SK-N-SH (cell line): ENCODE results near the gene MUC2. TPM values are rescaled to one million over a fixed set of nuclear protein-coding genes. Genes with fewer than 3 reads are reported as not detected.

Source experiments
- CTCF ChIA-PET: fragments of 300-600, 350-600 bp; formaldehyde crosslinking; extraction: SDS; loops from one replicate; lab custom pipeline; 2021; lab: Yijun Ruan, JAX
- POLR2A ChIA-PET: fragments of 350-600 bp; sonication (Branson Sonifier 250); formaldehyde crosslinking; extraction: SDS; loops from one replicate; lab custom pipeline; 2020; ENCODE audit warnings: antibody characterized with exemption, inconsistent platforms; lab: Yijun Ruan, JAX
- DNase-seq: peaks from one replicate; pipeline ENCODE4 v3.0.0; 2012
- H2AFZ ChIP-seq: fragments of 200-600 bp; sonication (generic); 2 replicates; pipeline ENCODE4 v1.8.1; 2016; ENCODE audit warnings: antibody characterized with exemption, mild to moderate bottlenecking, low read depth
- H3F3A ChIP-seq: fragments of 200-600 bp; sonication (generic); replicated peaks from 2 replicates; pipeline ENCODE3; 2016; ENCODE audit warnings: antibody characterized with exemption, mild to moderate bottlenecking; ENCODE audit not compliant: insufficient read depth
- H3K27ac ChIP-seq, 2 experiments: fragments of 200-500 bp in 1 of 2; fragments of 200-600 bp in 1 of 2; sonication (Bioruptor generic) in 1 of 2; sonication (generic), shearing (Covaris generic) in 1 of 2; 2 replicates each; pipeline versions ENCODE4 v1.5.1 to v1.6.1; 2014 to 2016; ENCODE audit warnings: low read depth in 2 of 2, inconsistent platforms in 1 of 2, low read length in 1 of 2, mild to moderate bottlenecking in 1 of 2, mixed read lengths in 1 of 2
- H3K27me3 ChIP-seq: fragments of 200-600 bp; sonication (generic), shearing (Covaris generic); 2 replicates; pipeline ENCODE4 v1.6.1; 2016; ENCODE audit warnings: mixed run types; ENCODE audit not compliant: insufficient read depth
- H3K36me3 ChIP-seq, 2 experiments: fragments of 200-500 bp in 1 of 2; fragments of 200-600 bp in 1 of 2; sonication (Bioruptor generic) in 1 of 2; sonication (generic) in 1 of 2; replicated peaks in 1 of 2; 2 replicates each; pipeline versions ENCODE3 to v1.5.1; 2014 to 2016; ENCODE audit warnings: low read length in 1 of 2, mild to moderate bottlenecking in 1 of 2; ENCODE audit not compliant: insufficient read depth in 2 of 2, control insufficient read depth in 1 of 2
- H3K4me1 ChIP-seq, 2 experiments: fragments of 200-500 bp in 1 of 2; fragments of 200-600 bp in 1 of 2; sonication (Bioruptor generic) in 1 of 2; sonication (generic), shearing (Covaris generic) in 1 of 2; 2 replicates each; pipeline versions ENCODE4 v1.5.1 to v1.6.1; 2014 to 2016; ENCODE audit warnings: low read depth in 1 of 2, low read length in 1 of 2, mixed run types in 1 of 2; ENCODE audit not compliant: insufficient read depth in 2 of 2, control insufficient read depth in 1 of 2
- H3K4me2 ChIP-seq: fragments of 200-600 bp; sonication (generic), shearing (Covaris generic); 2 replicates; pipeline ENCODE4 v1.6.1; 2017; ENCODE audit warnings: mixed run types
- H3K4me3 ChIP-seq, 2 experiments: fragments of 200-500 bp in 1 of 2; fragments of 200-600 bp in 1 of 2; sonication (Bioruptor generic) in 1 of 2; sonication (generic), shearing (Covaris generic) in 1 of 2; 2 replicates each; pipeline versions ENCODE4 v1.5.1 to v1.8.1; 2014 to 2016; ENCODE audit warnings: low read depth in 2 of 2, inconsistent platforms in 1 of 2, low read length in 1 of 2, mild to moderate bottlenecking in 1 of 2, mixed read lengths in 1 of 2, moderate library complexity in 1 of 2
- H3K79me2 ChIP-seq: fragments of 200-600 bp; sonication (generic); 2 replicates; pipeline ENCODE4 v1.8.1; 2017; ENCODE audit warnings: mild to moderate bottlenecking; ENCODE audit not compliant: insufficient read depth
- H3K9ac ChIP-seq: fragments of 200-600 bp; sonication (generic); 2 replicates; pipeline ENCODE4 v1.6.1; 2017; ENCODE audit warnings: mixed run types
- H3K9me2 ChIP-seq: fragments of 200-600 bp; sonication (generic); 2 replicates; pipeline ENCODE4 v1.6.1; 2017; ENCODE audit warnings: mixed run types
- H3K9me3 ChIP-seq: fragments of 200-600 bp; sonication (generic); 2 replicates; pipeline ENCODE4 v1.6.1; 2017; ENCODE audit warnings: mixed run types, mild to moderate bottlenecking, moderate library complexity
- H4K20me1 ChIP-seq: fragments of 200-600 bp; sonication (generic); 2 replicates; pipeline ENCODE4 v1.6.1; 2017; ENCODE audit warnings: mild to moderate bottlenecking, mixed run types; ENCODE audit not compliant: insufficient read depth
- ELF1 ChIP-seq: IDR thresholded peaks from 2 replicates; pipeline ENCODE4 v1.4.0; 2012
- FOXJ3 ChIP-seq: sonication (generic); formaldehyde crosslinking; IDR thresholded peaks from 2 replicates; pipeline ENCODE4 v1.5.1; 2020; ENCODE audit warnings: mild to moderate bottlenecking, missing genetic modification reagents
- FOXM1 ChIP-seq: IDR thresholded peaks from 2 replicates; pipeline ENCODE4 v1.4.0; 2012; ENCODE audit warnings: low read depth, mild to moderate bottlenecking
- GABPA ChIP-seq: IDR thresholded peaks from 2 replicates; pipeline ENCODE4 v1.4.0; 2012; ENCODE audit warnings: low read depth, mild to moderate bottlenecking
- IRF3 ChIP-seq: fragments of 150-350 bp; IDR thresholded peaks from 2 replicates; pipeline ENCODE4 v1.6.1; 2016; ENCODE audit warnings: mild to moderate bottlenecking, low read depth, low read length
- MEF2A ChIP-seq: IDR thresholded peaks from 2 replicates; pipeline ENCODE4 v1.4.0; 2012; ENCODE audit warnings: low read depth, borderline replicate concordance
- MXI1 ChIP-seq: IDR thresholded peaks from 2 replicates; pipeline ENCODE4 v1.6.1; 2012; ENCODE audit warnings: mild to moderate bottlenecking, low read depth, low read length, improper control_type of control experiment
- PBX3 ChIP-seq: IDR thresholded peaks from 2 replicates; pipeline ENCODE4; 2012
- POLR2AphosphoS5 ChIP-seq: IDR thresholded peaks from 2 replicates; pipeline ENCODE4 v1.6.1; 2012; ENCODE audit warnings: low read depth, low read length
- RAD21 ChIP-seq: IDR thresholded peaks from 2 replicates; pipeline ENCODE4 v1.6.1; 2012; ENCODE audit warnings: mild to moderate bottlenecking, low read length
- RCOR1 ChIP-seq: fragments of 150-350 bp; IDR thresholded peaks from 2 replicates; pipeline ENCODE4 v1.6.1; 2017; ENCODE audit warnings: antibody characterized with exemption, low read length
- RFX5 ChIP-seq: IDR thresholded peaks from 2 replicates; pipeline ENCODE4 v1.6.1; 2012; ENCODE audit warnings: mild to moderate bottlenecking, improper control_type of control experiment, low read length
- SMC3 ChIP-seq: IDR thresholded peaks from 2 replicates; pipeline ENCODE4 v1.6.1; 2012; ENCODE audit warnings: low read depth, low read length, improper control_type of control experiment
- TCF12 ChIP-seq: IDR thresholded peaks from 2 replicates; pipeline ENCODE4 v1.4.0; 2012
- USF2 ChIP-seq: fragments of 150-350 bp; IDR thresholded peaks from 2 replicates; pipeline ENCODE4 v1.6.1; 2017; ENCODE audit warnings: antibody characterized with exemption, low read length, low read depth, borderline replicate concordance
- YY1 ChIP-seq: IDR thresholded peaks from 2 replicates; pipeline ENCODE4 v1.4.0; 2012; ENCODE audit warnings: low read depth, mild to moderate bottlenecking
- WGBS: methylation state at CpG from one replicate; pipeline ENCODE4 v1.1.6; 2017; ENCODE audit warnings: low lambda C conversion rate; 5-methylcytosine and 5-hydroxymethylcytosine counted together
- polyA plus RNA-seq, 3 experiments: library from polyadenylated mRNA; depleted of rRNA; stranded (reverse); fragments of >200 nt; gene quantifications; 2 replicates each; pipeline ENCODE4 v1.2.3, GENCODE V29; 2012
- TF ChIP-seq, protein P1 (sequence below): IDR thresholded peaks from 2 replicates; pipeline ENCODE4 v1.6.1; 2012; ENCODE audit warnings: mild to moderate bottlenecking, low read depth, low read length, moderate library complexity
- TF ChIP-seq, protein P2 (sequence below): IDR thresholded peaks from 2 replicates; pipeline ENCODE4 v1.4.0; 2012; ENCODE audit warnings: low read depth, borderline replicate concordance

The MUC2 gene
- polyA plus RNA-seq, 1 of the 3 experiments (the other 2 are of a cell fraction): not detected

DNA sequence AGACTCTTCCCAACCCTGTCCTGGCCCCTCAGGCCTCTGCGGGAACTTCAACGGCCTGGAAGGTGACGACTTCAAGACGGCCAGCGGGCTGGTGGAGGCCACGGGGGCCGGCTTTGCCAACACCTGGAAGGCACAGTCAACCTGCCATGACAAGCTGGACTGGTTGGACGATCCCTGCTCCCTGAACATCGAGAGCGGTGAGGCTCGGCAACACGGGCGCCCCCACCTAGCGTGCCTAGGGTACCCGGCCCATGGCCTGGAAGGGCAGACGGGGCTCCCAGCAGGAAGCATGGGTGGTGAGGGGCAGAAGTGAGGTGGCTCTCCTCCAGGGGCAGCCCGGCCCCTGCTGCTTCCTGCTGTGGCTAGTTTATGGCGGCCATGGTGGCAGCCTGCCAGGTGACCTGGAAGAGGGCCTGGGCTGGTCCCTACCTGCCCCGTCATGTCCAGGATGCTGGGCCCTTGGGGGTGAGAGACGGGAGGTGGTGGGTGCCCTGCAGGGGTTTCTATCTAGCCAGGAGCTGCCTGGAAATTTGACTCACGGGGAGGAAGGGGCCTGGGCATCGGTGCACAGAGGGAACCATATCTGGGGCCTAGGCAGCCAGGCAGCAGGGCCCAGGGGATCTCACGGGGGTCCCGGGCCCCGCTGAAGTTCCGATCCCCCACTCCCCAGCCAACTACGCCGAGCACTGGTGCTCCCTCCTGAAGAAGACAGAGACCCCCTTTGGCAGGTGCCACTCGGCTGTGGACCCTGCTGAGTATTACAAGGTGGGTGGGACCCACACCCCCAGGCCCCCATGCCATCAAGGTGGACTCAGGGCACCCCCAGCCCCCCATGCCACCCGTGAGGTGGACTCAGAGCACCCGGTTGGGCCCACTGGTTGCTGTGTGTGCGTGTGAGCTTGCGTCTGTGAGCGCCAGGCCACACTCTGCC lies 9.2 kb downstream of the MUC2 start:
- H3K4me1 ChIP-seq: no peaks in the 10 kb centered on the region
- no peaks in the 10 kb centered on the region for H3K9me3 ChIP-seq
- H3K27me3 ChIP-seq: no peaks in the 10 kb centered on the region; the same call in 1 of the 2 replicates
- TF ChIP-seq RFX5 (no peak), TCF12 (no peak), IRF3 (no peak), RCOR1 (no peak), FOXJ3 (CRISPR knock-in tag) (no peak), GABPA (no peak), POLR2AphosphoS5 (no peak), USF2 (no peak), MXI1 (no peak), SMC3 (no peak), RAD21 (no peak), PBX3 (no peak), MEF2A (no peak), FOXM1 (no peak), ELF1 (no peak), YY1 (no peak)
- TF ChIP-seq, protein P1, sequence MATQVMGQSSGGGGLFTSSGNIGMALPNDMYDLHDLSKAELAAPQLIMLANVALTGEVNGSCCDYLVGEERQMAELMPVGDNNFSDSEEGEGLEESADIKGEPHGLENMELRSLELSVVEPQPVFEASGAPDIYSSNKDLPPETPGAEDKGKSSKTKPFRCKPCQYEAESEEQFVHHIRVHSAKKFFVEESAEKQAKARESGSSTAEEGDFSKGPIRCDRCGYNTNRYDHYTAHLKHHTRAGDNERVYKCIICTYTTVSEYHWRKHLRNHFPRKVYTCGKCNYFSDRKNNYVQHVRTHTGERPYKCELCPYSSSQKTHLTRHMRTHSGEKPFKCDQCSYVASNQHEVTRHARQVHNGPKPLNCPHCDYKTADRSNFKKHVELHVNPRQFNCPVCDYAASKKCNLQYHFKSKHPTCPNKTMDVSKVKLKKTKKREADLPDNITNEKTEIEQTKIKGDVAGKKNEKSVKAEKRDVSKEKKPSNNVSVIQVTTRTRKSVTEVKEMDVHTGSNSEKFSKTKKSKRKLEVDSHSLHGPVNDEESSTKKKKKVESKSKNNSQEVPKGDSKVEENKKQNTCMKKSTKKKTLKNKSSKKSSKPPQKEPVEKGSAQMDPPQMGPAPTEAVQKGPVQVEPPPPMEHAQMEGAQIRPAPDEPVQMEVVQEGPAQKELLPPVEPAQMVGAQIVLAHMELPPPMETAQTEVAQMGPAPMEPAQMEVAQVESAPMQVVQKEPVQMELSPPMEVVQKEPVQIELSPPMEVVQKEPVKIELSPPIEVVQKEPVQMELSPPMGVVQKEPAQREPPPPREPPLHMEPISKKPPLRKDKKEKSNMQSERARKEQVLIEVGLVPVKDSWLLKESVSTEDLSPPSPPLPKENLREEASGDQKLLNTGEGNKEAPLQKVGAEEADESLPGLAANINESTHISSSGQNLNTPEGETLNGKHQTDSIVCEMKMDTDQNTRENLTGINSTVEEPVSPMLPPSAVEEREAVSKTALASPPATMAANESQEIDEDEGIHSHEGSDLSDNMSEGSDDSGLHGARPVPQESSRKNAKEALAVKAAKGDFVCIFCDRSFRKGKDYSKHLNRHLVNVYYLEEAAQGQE: no peak
- TF ChIP-seq, protein P2, sequence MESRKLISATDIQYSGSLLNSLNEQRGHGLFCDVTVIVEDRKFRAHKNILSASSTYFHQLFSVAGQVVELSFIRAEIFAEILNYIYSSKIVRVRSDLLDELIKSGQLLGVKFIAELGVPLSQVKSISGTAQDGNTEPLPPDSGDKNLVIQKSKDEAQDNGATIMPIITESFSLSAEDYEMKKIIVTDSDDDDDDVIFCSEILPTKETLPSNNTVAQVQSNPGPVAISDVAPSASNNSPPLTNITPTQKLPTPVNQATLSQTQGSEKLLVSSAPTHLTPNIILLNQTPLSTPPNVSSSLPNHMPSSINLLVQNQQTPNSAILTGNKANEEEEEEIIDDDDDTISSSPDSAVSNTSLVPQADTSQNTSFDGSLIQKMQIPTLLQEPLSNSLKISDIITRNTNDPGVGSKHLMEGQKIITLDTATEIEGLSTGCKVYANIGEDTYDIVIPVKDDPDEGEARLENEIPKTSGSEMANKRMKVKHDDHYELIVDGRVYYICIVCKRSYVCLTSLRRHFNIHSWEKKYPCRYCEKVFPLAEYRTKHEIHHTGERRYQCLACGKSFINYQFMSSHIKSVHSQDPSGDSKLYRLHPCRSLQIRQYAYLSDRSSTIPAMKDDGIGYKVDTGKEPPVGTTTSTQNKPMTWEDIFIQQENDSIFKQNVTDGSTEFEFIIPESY: no peak
- ChIA-PET CTCF (no interaction called here), POLR2A (interaction anchor here (0.6 kb wide), 1 partner anchor 280 kb away, joined by 4 read pairs; no protein-coding TSS in a partner anchor)
- no peaks in the 10 kb centered on the region for H3F3A ChIP-seq
- no peak overlapping the region for H3K27ac ChIP-seq
- H2AFZ ChIP-seq: no peak overlapping the region
- no peaks in the 10 kb centered on the region for H3K36me3 ChIP-seq
- no peak overlapping the region for H3K9ac ChIP-seq
- no peaks in the 10 kb centered on the region for H3K79me2 ChIP-seq
- WGBS: 68% methylated on average over 22 of the region's 34 CpGs
- DNase-seq: no peak
- no peaks in the 10 kb centered on the region for H4K20me1 ChIP-seq
- H3K4me3 ChIP-seq: no peak overlapping the region
- no peak overlapping the region for H3K4me2 ChIP-seq
- no peaks in the 10 kb centered on the region for H3K9me2 ChIP-seq
